ENCODE measurements around the gene ARL9. TPM values are rescaled to one million over a fixed set of nuclear protein-coding genes. Genes with fewer than 3 reads are reported as not detected.

ARL9 gene
- total and polyA plus RNA-seq, 9 of the 15 experiments (the other 6 are each of a cell fraction or from before 2014, with no cell fraction given) = 0.10 to 0.15 (median 0.11) TPM; not detected in 6

- TF ChIP-seq, protein P1, sequence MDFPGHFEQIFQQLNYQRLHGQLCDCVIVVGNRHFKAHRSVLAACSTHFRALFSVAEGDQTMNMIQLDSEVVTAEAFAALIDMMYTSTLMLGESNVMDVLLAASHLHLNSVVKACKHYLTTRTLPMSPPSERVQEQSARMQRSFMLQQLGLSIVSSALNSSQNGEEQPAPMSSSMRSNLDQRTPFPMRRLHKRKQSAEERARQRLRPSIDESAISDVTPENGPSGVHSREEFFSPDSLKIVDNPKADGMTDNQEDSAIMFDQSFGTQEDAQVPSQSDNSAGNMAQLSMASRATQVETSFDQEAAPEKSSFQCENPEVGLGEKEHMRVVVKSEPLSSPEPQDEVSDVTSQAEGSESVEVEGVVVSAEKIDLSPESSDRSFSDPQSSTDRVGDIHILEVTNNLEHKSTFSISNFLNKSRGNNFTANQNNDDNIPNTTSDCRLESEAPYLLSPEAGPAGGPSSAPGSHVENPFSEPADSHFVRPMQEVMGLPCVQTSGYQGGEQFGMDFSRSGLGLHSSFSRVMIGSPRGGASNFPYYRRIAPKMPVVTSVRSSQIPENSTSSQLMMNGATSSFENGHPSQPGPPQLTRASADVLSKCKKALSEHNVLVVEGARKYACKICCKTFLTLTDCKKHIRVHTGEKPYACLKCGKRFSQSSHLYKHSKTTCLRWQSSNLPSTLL (IDR thresholded peaks at IDR 0.05) = no peak
- TF ChIP-seq ZC3H8 (IDR thresholded peaks at IDR 0.05) (no peak), HMGN3 (IDR thresholded peaks at IDR 0.05; ENCODE audit: borderline replicate concordance, extremely low read depth, insufficient read length, low read depth, low read length) (no peak), ZNF239 (CRISPR knock-in tag; IDR thresholded peaks at IDR 0.05) (no peak), RBM15 (IDR thresholded peaks at IDR 0.05; ENCODE audit: insufficient read depth, low read length) (no peak), MTA2 (IDR thresholded peaks at IDR 0.05; ENCODE audit: low read depth) (peak; percentile 65; the same call in 1 of the 2 replicates), ZSCAN32 (CRISPR knock-in tag; IDR thresholded peaks at IDR 0.05) (no peak), ATF2 (CRISPR knock-in tag; IDR thresholded peaks at IDR 0.05) (no peak), ASH1L (IDR thresholded peaks at IDR 0.05; ENCODE audit: borderline replicate concordance, low read depth, partially characterized antibody) (no peak), ZNF507 (tag; conservative IDR thresholded peaks at IDR 0.05) (no peak), MEIS2 (IDR thresholded peaks at IDR 0.05; ENCODE audit: partially characterized antibody) (peak; percentile 61), TAF7 (tag; IDR thresholded peaks at IDR 0.05) (peak; percentile 68), PTBP1 (IDR thresholded peaks at IDR 0.05; ENCODE audit: low read depth, low read length) (no peak), PKNOX1 (IDR thresholded peaks at IDR 0.05) (peak; percentile 59), MED1 (CRISPR knock-in tag; IDR thresholded peaks at IDR 0.05; ENCODE audit: borderline replicate concordance) (no peak), SUPT5H (IDR thresholded peaks at IDR 0.05) (peak; percentile 97), TAL1 (IDR thresholded peaks at IDR 0.05) (peak; percentile 18; the same call in 1 of the 2 replicates)
- TF ChIP-seq, protein P2, sequence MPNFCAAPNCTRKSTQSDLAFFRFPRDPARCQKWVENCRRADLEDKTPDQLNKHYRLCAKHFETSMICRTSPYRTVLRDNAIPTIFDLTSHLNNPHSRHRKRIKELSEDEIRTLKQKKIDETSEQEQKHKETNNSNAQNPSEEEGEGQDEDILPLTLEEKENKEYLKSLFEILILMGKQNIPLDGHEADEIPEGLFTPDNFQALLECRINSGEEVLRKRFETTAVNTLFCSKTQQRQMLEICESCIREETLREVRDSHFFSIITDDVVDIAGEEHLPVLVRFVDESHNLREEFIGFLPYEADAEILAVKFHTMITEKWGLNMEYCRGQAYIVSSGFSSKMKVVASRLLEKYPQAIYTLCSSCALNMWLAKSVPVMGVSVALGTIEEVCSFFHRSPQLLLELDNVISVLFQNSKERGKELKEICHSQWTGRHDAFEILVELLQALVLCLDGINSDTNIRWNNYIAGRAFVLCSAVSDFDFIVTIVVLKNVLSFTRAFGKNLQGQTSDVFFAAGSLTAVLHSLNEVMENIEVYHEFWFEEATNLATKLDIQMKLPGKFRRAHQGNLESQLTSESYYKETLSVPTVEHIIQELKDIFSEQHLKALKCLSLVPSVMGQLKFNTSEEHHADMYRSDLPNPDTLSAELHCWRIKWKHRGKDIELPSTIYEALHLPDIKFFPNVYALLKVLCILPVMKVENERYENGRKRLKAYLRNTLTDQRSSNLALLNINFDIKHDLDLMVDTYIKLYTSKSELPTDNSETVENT (CRISPR knock-in tag; IDR thresholded peaks at IDR 0.05) = 0 out of 2 replicates have a peak, but pooled peaks have one; percentile 33
- TF ChIP-seq, protein P3, sequence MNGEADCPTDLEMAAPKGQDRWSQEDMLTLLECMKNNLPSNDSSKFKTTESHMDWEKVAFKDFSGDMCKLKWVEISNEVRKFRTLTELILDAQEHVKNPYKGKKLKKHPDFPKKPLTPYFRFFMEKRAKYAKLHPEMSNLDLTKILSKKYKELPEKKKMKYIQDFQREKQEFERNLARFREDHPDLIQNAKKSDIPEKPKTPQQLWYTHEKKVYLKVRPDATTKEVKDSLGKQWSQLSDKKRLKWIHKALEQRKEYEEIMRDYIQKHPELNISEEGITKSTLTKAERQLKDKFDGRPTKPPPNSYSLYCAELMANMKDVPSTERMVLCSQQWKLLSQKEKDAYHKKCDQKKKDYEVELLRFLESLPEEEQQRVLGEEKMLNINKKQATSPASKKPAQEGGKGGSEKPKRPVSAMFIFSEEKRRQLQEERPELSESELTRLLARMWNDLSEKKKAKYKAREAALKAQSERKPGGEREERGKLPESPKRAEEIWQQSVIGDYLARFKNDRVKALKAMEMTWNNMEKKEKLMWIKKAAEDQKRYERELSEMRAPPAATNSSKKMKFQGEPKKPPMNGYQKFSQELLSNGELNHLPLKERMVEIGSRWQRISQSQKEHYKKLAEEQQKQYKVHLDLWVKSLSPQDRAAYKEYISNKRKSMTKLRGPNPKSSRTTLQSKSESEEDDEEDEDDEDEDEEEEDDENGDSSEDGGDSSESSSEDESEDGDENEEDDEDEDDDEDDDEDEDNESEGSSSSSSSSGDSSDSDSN (IDR thresholded peaks at IDR 0.05; ENCODE audit: borderline replicate concordance in 1 of 2, low read depth in 2 of 2, low read length in 2 of 2) = peak in 1 of 2 experiments; percentile 46; a peak in 1 of 4 replicates
These were observed 38.1 kb upstream of the ARL9 start, which contains the start of gene SRP72 (continued) for GRCh38 chr4:56467284-56468096.

Data from K562 (cell line).